Keratinocyte (primary cell): ENCODE results near the gene RARS1. TPM values are rescaled to one million over a fixed set of nuclear protein-coding genes. Genes with fewer than 3 reads are reported as not detected.

Source experiments
- DNase-seq: peaks from one replicate; pipeline ENCODE4 v3.0.0-alpha.2; 2011; ENCODE audit warnings: low read depth, missing footprints, low spot score
- FAIRE-seq: peaks from 2 replicates; lab custom pipeline; 2011; peaks lifted over from hg19 to GRCh38; lab: Jason Lieb, UNC
- H2AFZ ChIP-seq: 2 replicates; pipeline ENCODE4 v1.6.0; 2012; ENCODE audit warnings: low read length, control low read depth, inconsistent platforms; ENCODE audit not compliant: control insufficient read depth
- H3K27ac ChIP-seq: 2 replicates; pipeline ENCODE4 v1.5.1; 2011; ENCODE audit warnings: low read length; ENCODE audit not compliant: control insufficient read depth, insufficient read depth
- H3K27me3 ChIP-seq: 3 replicates; pipeline ENCODE4 v1.6.0; 2011; ENCODE audit warnings: low read length; ENCODE audit not compliant: control insufficient read depth, insufficient read depth; ENCODE audit errors: extremely low read depth
- H3K36me3 ChIP-seq, 2 experiments: 2 replicates in 1 of 2; 3 replicates in 1 of 2; pipeline ENCODE4 v1.5.1; 2011; ENCODE audit warnings: low read length in 2 of 2, mild to moderate bottlenecking in 1 of 2; ENCODE audit not compliant: control insufficient read depth in 2 of 2, insufficient read depth in 2 of 2; ENCODE audit errors: extremely low read depth in 1 of 2
- H3K4me1 ChIP-seq: 3 replicates; pipeline ENCODE4 v1.5.1; 2011; ENCODE audit warnings: low read length; ENCODE audit not compliant: control insufficient read depth, insufficient read depth; ENCODE audit errors: extremely low read depth
- H3K4me2 ChIP-seq: 3 replicates; pipeline ENCODE4 v1.6.0; 2011; ENCODE audit warnings: low read depth, low read length; ENCODE audit not compliant: control insufficient read depth, insufficient read depth; ENCODE audit errors: extremely low read depth
- H3K4me3 ChIP-seq, 3 experiments: fragments of 200-600 bp in 1 of 3; sonication (generic) in 1 of 3; 2 replicates in 2 of 3; 3 replicates in 1 of 3; pipeline ENCODE4 v1.5.1; 2011 to 2016; ENCODE audit warnings: low read length in 3 of 3, mild to moderate bottlenecking in 3 of 3, control low read depth in 2 of 3, inconsistent platforms in 1 of 3, low read depth in 1 of 3, mixed read lengths in 1 of 3, mixed run types in 1 of 3, moderate library complexity in 1 of 3; ENCODE audit not compliant: control insufficient read depth in 2 of 3, insufficient read depth in 2 of 3; ENCODE audit errors: extremely low read depth in 1 of 3
- H3K79me2 ChIP-seq: 2 replicates; pipeline ENCODE4 v1.6.0; 2012; ENCODE audit warnings: low read length; ENCODE audit not compliant: control insufficient read depth, insufficient read depth
- H3K9ac ChIP-seq: 3 replicates; pipeline ENCODE4 v1.6.0; 2011; ENCODE audit warnings: low read length; ENCODE audit not compliant: control insufficient read depth, insufficient read depth; ENCODE audit errors: extremely low read depth
- H3K9me1 ChIP-seq: 3 replicates; pipeline ENCODE4 v1.6.0; 2011; ENCODE audit warnings: low read length; ENCODE audit not compliant: control insufficient read depth, insufficient read depth; ENCODE audit errors: extremely low read depth
- H3K9me3 ChIP-seq: 2 replicates; pipeline ENCODE4 v1.5.1; 2012; ENCODE audit warnings: low read depth, low read length; ENCODE audit not compliant: control insufficient read depth
- H4K20me1 ChIP-seq: 3 replicates; pipeline ENCODE4 v1.6.0; 2011; ENCODE audit warnings: low read length; ENCODE audit not compliant: control insufficient read depth, insufficient read depth; ENCODE audit errors: extremely low read depth
- EZH2 ChIP-seq: IDR thresholded peaks from one replicate; pipeline ENCODE4 v1.6.1; 2012; ENCODE audit warnings: inconsistent platforms, mild to moderate bottlenecking, low read length, moderate library complexity
- dilution Hi-C: fragments of 300-500 bp; cut with MboI; formaldehyde crosslinking; loops from one replicate; pipeline ENCODE4 v1.7.0; 2020; ENCODE audit warnings: low sequenced_read_pairs; ENCODE audit not compliant: extremely low pct_ligation_motif_present
- polyA plus RNA-seq, 5 experiments: library from polyadenylated mRNA; depleted of rRNA in 3 of 5; stranded (reverse) in 3 of 5; stranded (forward) in 1 of 5; unstranded in 1 of 5; fragments of >200 nt; gene quantifications; 1 replicate in 1 of 5; 2 replicates in 3 of 5; 3 replicates in 1 of 5; pipeline versions ENCODE4 v1.2.1 to v1.2.3, GENCODE V29; 2011 to 2012; ENCODE audit warnings: missing spikeins in 2 of 5, low read depth in 1 of 5, low replicate concordance in 1 of 5
- TF ChIP-seq, protein P1 (sequence below), 3 experiments: IDR thresholded peaks in 1 of 3; conservative IDR thresholded peaks in 1 of 3; optimal IDR thresholded peaks in 1 of 3; 2 replicates in 2 of 3; 3 replicates in 1 of 3; pipeline versions ENCODE3 to v1.5.1; 2011; ENCODE audit warnings: low read length in 3 of 3, mild to moderate bottlenecking in 3 of 3, moderate library complexity in 2 of 3, control low read depth in 1 of 3, inconsistent platforms in 1 of 3; ENCODE audit not compliant: insufficient read depth in 2 of 3; ENCODE audit errors: extremely low read depth in 1 of 3

The RARS1 gene
- polyA plus RNA-seq, 1 donor (not counting 4 experiments of a cell fraction or from before 2014, with no cell fraction given) = 128 TPM

DNA sequence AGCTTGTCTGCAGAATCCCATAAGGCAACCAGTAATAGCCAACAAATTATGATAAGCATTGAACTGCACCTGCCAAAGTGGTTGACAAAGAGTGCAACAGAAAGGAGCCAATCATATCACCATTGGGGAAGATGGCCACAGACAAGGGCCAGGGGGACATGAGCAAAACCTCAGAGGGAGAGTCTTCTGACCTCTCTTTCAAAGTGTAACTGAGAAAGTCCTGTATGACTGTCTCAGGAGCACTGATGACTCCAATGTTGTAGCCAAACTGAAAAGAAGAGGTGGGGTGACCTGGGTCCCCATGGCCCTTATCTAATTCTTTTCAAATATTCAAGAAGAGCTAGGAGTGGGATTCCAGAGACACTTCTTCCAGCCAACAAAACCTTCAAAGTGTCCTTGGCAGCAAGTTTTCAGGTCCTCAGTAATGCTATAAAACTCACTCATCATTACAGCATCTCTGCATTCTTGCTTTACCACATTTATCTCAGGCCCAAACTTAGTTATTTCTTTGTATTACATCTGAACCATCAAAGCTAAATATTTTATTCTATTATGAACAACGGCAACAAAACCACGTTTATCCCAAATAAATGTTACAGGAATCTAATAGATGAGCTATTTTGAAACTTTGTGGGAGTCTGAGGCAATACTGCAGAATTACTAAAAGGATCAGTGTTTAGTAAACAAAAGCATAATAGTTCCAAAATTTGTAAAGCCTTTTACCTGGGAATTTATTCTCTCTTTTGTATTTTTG, 67.3 kb downstream of the RARS1 start:
- Histone ChIP-seq H3K27ac (no peak overlapping the region), H4K20me1 (no peaks in the 10 kb centered on the region), H3K27me3 (no peaks in the 10 kb centered on the region), H3K9ac (no peak overlapping the region), H3K79me2 (peaks cover 26% of the 10 kb centered on the region), H3K4me2 (no peak overlapping the region), H3K4me1 (no peaks in the 10 kb centered on the region), H3K9me1 (no peaks in the 10 kb centered on the region), H2AFZ (no peak overlapping the region), H3K36me3 (peaks cover 14 to 15% of the 10 kb centered on the region in 2 experiments), H3K9me3 (no peaks in the 10 kb centered on the region), H3K4me3 (no peak overlapping the region)
- TF ChIP-seq EZH2 = no peak
- TF ChIP-seq, protein P1, sequence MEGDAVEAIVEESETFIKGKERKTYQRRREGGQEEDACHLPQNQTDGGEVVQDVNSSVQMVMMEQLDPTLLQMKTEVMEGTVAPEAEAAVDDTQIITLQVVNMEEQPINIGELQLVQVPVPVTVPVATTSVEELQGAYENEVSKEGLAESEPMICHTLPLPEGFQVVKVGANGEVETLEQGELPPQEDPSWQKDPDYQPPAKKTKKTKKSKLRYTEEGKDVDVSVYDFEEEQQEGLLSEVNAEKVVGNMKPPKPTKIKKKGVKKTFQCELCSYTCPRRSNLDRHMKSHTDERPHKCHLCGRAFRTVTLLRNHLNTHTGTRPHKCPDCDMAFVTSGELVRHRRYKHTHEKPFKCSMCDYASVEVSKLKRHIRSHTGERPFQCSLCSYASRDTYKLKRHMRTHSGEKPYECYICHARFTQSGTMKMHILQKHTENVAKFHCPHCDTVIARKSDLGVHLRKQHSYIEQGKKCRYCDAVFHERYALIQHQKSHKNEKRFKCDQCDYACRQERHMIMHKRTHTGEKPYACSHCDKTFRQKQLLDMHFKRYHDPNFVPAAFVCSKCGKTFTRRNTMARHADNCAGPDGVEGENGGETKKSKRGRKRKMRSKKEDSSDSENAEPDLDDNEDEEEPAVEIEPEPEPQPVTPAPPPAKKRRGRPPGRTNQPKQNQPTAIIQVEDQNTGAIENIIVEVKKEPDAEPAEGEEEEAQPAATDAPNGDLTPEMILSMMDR (optimal IDR thresholded peaks at IDR 0.05 in 1 of 3, IDR thresholded peaks at IDR 0.05 in 1 of 3, conservative IDR thresholded peaks at IDR 0.05 in 1 of 3; ENCODE audit: extremely low read depth in 1 of 3, insufficient read depth in 2 of 3, low read length in 3 of 3) = no peak
- DNase-seq (no peak), FAIRE-seq (no peak)
- dilution Hi-C loops = no loop called here

DNA sequence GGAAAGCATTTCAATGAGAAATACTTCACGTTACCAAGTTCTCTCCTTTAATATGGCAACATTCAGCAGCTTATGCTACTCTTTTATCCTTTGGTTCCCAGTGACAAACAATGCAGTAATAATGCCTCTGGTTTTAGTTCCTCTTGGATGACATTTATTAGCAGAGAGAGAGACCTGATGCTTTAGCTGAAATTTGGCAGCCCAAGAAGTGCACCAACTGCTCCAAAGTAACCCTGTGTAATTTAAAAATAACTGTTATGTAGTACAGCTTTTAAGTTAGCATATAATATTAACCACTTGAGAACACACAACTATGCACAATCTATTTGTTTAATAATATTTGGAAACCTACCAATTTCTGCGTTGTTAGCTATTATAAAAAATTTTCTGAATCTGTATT, 71.1 kb downstream of the RARS1 start:
- Histone ChIP-seq H3K4me3 (no peak overlapping the region), H3K4me1 (no peaks in the 10 kb centered on the region), H3K4me2 (no peak overlapping the region), H3K27ac (no peak overlapping the region), H3K9ac (no peak overlapping the region), H3K36me3 (peaks cover 15 to 23% of the 10 kb centered on the region in 2 experiments), H3K9me3 (no peaks in the 10 kb centered on the region), H3K79me2 (peaks cover 13% of the 10 kb centered on the region), H4K20me1 (no peaks in the 10 kb centered on the region), H3K27me3 (no peaks in the 10 kb centered on the region), H2AFZ (no peak overlapping the region), H3K9me1 (no peaks in the 10 kb centered on the region)
- TF ChIP-seq, protein P1 (optimal IDR thresholded peaks at IDR 0.05 in 1 of 3, IDR thresholded peaks at IDR 0.05 in 1 of 3, conservative IDR thresholded peaks at IDR 0.05 in 1 of 3; ENCODE audit: extremely low read depth in 1 of 3, insufficient read depth in 2 of 3, low read length in 3 of 3) = no peak
- no peak for TF ChIP-seq EZH2
- dilution Hi-C loops = no loop called here
- DNase-seq = no peak
- FAIRE-seq = no peak
